ENCODE measurements around the gene GSTM4. TPM values are rescaled to one million over a fixed set of nuclear protein-coding genes. Genes with fewer than 3 reads are reported as not detected.
"Not testable (repeated sequence)": the region's sequence is repeated elsewhere in the genome, so short reads cannot be mapped to it uniquely, and the experiment has no call there.

Gene GSTM4
- total RNA-seq, 3 donors from 2014 or later = 21.9 to 31.5 (median 28.2) TPM

DNA sequence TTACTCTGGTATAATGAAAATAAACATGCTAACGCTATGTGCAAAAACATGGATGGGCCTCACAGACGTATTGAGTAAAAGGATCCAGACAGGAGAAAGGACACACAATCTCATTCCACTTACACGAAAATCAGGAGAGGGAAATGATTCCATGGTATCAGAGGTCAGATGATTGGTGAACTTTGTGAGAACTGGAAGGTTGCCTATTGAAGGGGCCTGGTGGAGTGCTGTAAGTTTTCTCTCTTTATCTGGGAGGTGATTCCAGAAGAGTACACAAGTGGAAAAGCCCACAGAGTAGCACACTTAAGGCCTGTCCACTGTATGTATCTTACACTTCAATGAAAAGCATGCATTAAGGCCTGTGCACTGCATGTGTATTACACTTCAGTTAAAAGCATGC, 21.6 kb downstream of the GSTM4 start:
- Histone ChIP-seq H3K27ac (no peak overlapping the region), H3K27me3 (no peaks in the 10 kb centered on the region), H3K4me3 (no peak overlapping the region), H3K9me3 (no peaks in the 10 kb centered on the region), H3K36me3 (no peaks in the 10 kb centered on the region), H3K4me1 (no peaks in the 10 kb centered on the region)
- no peak for DNase-seq (ENCODE audit: low spot score in 2 of 2)
- intact Hi-C loops (cut with DNase I; ENCODE audit: low total_unique reads) = no loop called here
- TF ChIP-seq POLR2AphosphoS5 (IDR thresholded peaks at IDR 0.05) (no peak), POLR2A (IDR thresholded peaks at IDR 0.05) (no peak)
- TF ChIP-seq, protein P1, sequence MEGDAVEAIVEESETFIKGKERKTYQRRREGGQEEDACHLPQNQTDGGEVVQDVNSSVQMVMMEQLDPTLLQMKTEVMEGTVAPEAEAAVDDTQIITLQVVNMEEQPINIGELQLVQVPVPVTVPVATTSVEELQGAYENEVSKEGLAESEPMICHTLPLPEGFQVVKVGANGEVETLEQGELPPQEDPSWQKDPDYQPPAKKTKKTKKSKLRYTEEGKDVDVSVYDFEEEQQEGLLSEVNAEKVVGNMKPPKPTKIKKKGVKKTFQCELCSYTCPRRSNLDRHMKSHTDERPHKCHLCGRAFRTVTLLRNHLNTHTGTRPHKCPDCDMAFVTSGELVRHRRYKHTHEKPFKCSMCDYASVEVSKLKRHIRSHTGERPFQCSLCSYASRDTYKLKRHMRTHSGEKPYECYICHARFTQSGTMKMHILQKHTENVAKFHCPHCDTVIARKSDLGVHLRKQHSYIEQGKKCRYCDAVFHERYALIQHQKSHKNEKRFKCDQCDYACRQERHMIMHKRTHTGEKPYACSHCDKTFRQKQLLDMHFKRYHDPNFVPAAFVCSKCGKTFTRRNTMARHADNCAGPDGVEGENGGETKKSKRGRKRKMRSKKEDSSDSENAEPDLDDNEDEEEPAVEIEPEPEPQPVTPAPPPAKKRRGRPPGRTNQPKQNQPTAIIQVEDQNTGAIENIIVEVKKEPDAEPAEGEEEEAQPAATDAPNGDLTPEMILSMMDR (IDR thresholded peaks at IDR 0.05) = no peak

DNA sequence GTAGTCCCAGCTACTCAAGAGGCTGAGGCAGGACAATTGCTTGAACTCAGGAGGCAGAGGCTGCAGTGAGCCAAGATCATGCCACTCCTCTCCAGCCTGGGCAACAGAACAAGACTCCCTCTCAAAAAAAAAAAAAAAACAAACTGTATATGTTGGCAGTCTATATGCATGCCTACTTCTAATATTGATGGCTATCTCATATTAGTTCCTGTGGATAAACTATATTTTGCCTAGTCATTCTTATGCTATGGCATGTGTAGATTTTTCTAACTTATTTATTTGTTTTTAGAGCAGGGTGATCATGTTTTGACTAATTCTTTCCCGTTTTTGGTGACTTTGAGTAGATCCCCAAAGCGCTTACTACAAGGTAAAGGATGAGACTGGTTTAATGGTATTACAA, 22.7 kb downstream of the GSTM4 start:
- intact Hi-C loops (cut with DNase I; ENCODE audit: low total_unique reads); H3K36me3 ChIP-seq; H3K9me3 ChIP-seq; H3K4me3 ChIP-seq; H3K27ac ChIP-seq; H3K27me3 ChIP-seq; H3K4me1 ChIP-seq; DNase-seq (ENCODE audit: low spot score in 2 of 2): not testable (repeated sequence)

DNA sequence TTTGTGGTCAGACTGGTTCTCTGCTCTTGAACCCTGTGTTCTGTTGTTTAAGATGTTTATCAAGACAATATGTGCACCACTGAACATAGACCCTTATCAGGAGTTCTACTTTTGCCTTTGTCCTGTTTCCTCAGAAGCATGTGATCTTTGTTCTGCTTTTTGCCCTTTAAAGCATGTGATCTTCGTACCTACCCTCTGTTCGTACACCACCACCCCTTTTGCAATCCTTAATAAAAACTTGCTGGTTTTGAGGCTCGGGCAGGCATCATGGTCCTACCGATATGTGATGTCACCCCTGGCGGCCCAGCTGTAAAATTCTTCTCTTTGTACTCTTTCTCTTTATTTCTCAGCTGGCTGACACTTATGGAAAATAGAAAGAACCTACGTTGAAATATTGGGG, 28.9 kb downstream of the GSTM4 start:
- intact Hi-C loops (cut with DNase I; ENCODE audit: low total_unique reads) = not testable (repeated sequence)

DNA sequence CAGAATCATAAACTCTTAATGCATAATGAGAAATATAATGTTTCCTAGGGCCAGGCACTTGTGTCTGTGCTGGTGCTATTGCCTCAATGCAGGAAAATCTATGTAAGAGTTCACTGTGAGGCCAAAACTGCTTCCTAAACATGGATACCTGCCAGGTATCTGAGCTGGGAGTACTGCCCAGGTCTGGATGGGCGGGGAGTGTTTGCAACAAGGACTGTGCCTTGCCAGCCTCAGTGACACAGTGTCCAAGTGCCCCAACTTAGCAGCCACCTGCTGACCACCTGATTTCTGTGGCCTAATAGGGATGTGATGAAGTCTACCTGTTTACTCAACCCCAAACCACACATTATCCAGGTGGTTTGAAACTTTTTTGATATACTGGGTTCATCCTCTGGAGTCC, 29.5 kb downstream of the GSTM4 start:
- H3K4me3 ChIP-seq; H3K9me3 ChIP-seq; H3K27me3 ChIP-seq; DNase-seq (ENCODE audit: low spot score in 2 of 2); H3K36me3 ChIP-seq; H3K27ac ChIP-seq; intact Hi-C loops (cut with DNase I; ENCODE audit: low total_unique reads); H3K4me1 ChIP-seq: not testable (repeated sequence)

More for the DNA sequence above, 28.9 kb downstream of the GSTM4 start:
- not testable (repeated sequence) for H3K27ac ChIP-seq; H3K9me3 ChIP-seq; H3K27me3 ChIP-seq; H3K36me3 ChIP-seq; DNase-seq (ENCODE audit: low spot score in 2 of 2); H3K4me3 ChIP-seq; H3K4me1 ChIP-seq

DNA sequence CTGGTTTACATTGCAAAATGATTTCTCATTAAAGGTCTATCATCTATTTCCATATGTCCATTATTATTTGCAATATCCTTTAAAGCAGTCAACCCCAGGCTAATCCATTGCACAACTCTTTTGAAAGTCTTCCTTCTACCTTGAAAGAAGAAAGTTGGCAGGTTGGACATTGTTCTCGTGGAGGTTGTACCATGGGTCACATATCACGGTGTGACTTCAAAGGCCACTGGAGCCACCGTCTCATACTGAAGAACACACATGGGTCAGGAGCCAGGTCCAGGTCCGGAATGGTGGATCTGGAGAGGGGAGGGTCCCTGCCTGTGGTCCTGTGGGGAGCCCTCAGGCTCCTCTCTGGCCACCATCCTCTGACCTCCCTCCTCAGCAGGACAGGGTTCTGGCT, 30.0 kb downstream of the GSTM4 start:
- intact Hi-C loops (cut with DNase I; ENCODE audit: low total_unique reads); DNase-seq (ENCODE audit: low spot score in 2 of 2); H3K4me3 ChIP-seq; H3K36me3 ChIP-seq; H3K9me3 ChIP-seq; H3K27me3 ChIP-seq; H3K4me1 ChIP-seq: not testable (repeated sequence)
- H3K27ac ChIP-seq = peak overlapping the region in 1 of 2 donors; percentile 12

DNA sequence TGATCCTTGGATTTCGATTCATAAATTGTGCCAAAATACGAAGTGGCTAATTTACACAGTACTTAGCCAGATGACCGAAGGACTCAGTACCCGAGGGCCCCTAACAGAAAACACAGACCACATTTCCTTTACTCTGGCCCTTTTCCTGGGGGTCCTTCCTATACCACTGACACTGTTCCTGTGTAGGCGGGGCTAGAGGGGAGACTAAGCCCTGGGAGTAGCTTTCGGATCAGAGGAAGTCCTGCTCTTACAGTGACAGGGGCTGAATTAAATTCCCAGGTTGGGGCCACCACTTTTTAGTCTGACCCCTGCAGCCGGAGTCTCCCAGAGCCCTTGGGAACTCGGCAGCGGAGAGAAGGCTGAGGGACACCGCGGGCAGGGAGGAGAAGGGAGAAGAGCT, 31.2 kb downstream of the GSTM4 start:
- H3K36me3 ChIP-seq; intact Hi-C loops (cut with DNase I; ENCODE audit: low total_unique reads); H3K9me3 ChIP-seq; DNase-seq (ENCODE audit: low spot score in 2 of 2); H3K4me1 ChIP-seq; H3K27me3 ChIP-seq: not testable (repeated sequence)
- Histone ChIP-seq H3K27ac (peak overlapping the region in 1 of 2 donors; percentile 90), H3K4me3 (peak overlapping the region in 1 of 3 donors; percentile 69)

DNA sequence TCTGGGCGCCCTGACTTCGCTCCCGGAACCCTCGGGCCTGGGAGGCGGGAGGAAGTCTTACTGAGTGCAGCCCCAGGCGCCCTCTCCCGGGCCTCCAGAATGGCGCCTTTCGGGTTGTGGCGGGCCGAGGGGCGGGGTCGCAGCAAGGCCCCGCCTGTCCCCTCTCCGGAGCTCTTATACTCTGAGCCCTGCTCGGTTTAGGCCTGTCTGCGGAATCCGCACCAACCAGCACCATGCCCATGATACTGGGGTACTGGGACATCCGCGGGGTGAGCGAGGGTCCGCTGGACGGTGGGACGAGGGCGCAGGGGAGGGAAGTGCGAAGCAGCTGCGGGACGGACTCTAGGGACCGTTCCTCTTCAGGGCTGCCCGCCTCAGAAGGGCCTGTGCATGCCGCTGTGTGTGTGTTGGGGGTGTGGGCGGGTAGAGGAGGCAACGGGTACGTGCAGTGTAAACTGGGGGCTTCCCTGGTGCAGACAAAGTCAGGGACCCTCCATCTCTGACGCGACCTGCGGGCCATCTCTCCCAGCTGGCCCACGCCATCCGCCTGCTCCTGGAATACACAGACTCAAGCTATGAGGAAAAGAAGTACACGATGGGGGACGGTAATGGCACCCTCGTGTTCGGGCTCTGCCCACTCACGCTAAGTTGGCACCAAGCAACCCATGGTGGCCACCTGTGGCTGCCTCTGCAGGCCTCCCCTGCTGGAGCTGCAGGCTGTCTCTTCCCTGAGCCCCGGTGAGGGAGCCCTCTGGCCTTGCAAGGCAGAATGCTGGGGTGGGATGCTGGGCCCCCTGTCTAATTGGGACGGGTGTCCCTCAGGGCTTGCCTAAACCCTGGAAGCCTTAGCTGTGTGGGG, 32.0 kb downstream of the GSTM4 start, which contains the start of gene GSTM1:
TSS of gene GSTM1 (plus strand) at position 177 of the 859 bp plus-strand sequence. CDS start at position 234, 57 bp downstream.
- intact Hi-C loops (cut with DNase I; ENCODE audit: low total_unique reads) = no loop called here
- H3K27ac ChIP-seq = peak within 1 kb of the TSS in 1 of 2 donors; percentile 90
- peak within 1 kb of the TSS in 1 of 3 donors; percentile 69 for H3K4me3 ChIP-seq

More for the DNA sequence above, 32.0 kb downstream of the GSTM4 start, which contains the start of gene GSTM1:
- Histone ChIP-seq H3K27me3 (no peaks in the 10 kb centered on the region), H3K36me3 (no peaks in the 10 kb centered on the region), H3K9me3 (no peaks in the 10 kb centered on the region), H3K4me1 (no peaks in the 10 kb centered on the region)
- no peak for DNase-seq (ENCODE audit: low spot score in 2 of 2)
- TF ChIP-seq, protein P1 (IDR thresholded peaks at IDR 0.05) = no peak
- TF ChIP-seq POLR2A (IDR thresholded peaks at IDR 0.05) (no peak), POLR2AphosphoS5 (IDR thresholded peaks at IDR 0.05) (no peak)
